Endothelial cell of umbilical vein (primary cell): Measurements from ENCODE around the gene NDUFAF8.

Experiments
- CTCF ChIP-seq, 2 donors: IDR thresholded peaks; 1 replicate in 1 of 2; 2 replicates in 1 of 2; pipeline ENCODE4 v1.5.1; 2011; ENCODE audit warnings: low read length in 2 of 2, mild to moderate bottlenecking in 2 of 2, moderate library complexity in 2 of 2, control low read depth in 1 of 2, inconsistent platforms in 1 of 2, low read depth in 1 of 2; ENCODE audit not compliant: insufficient read depth in 1 of 2; ENCODE audit errors: extremely low read depth in 1 of 2
- EZH2 ChIP-seq: IDR thresholded peaks from 2 replicates; pipeline ENCODE4 v1.6.1; 2012; ENCODE audit warnings: borderline replicate concordance, low read depth, mild to moderate bottlenecking, moderate library complexity, low read length, inconsistent platforms; ENCODE audit not compliant: severe bottlenecking
- FOS ChIP-seq: IDR thresholded peaks from 2 replicates; pipeline ENCODE4 v1.6.1; 2011; ENCODE audit warnings: mild to moderate bottlenecking, low read length, moderate library complexity, borderline replicate concordance; ENCODE audit not compliant: insufficient read depth
- MAX ChIP-seq: IDR thresholded peaks from 2 replicates; pipeline ENCODE4 v1.6.1; 2011; ENCODE audit not compliant: insufficient read depth, insufficient read length
- MYC ChIP-seq: IDR thresholded peaks from one replicate; pipeline ENCODE4 v1.6.1; 2011; ENCODE audit warnings: mild to moderate bottlenecking, low read depth, low read length
- POLR2A ChIP-seq: IDR thresholded peaks from 2 replicates; pipeline ENCODE4 v1.6.1; 2012; ENCODE audit warnings: low read depth, mild to moderate bottlenecking, control low read depth, low read length
- POLR2AphosphoS5 ChIP-seq: IDR thresholded peaks from 2 replicates; pipeline ENCODE4 v1.6.1; 2012; ENCODE audit warnings: low read depth, mild to moderate bottlenecking, control low read depth, low read length, moderate library complexity; ENCODE audit not compliant: insufficient read depth

GRCh38 chr17:81233316-81233715, 5.8 kb upstream of the NDUFAF8 start:
- no peak for TF ChIP-seq EZH2
- no peak for TF ChIP-seq MYC
- TF ChIP-seq POLR2A, result no peak
- no peak for TF ChIP-seq CTCF (IDR thresholded peaks at IDR 0.05; ENCODE audit: extremely low read depth in 1 of 2, insufficient read depth in 1 of 2, low read depth in 1 of 2, low read length in 2 of 2)
- no peak for TF ChIP-seq MAX
- no peak for TF ChIP-seq POLR2AphosphoS5
- no peak for TF ChIP-seq FOS
